Measurements from ENCODE around the gene CRIP3. TPM values are rescaled to one million over a fixed set of nuclear protein-coding genes. Genes with fewer than 3 reads are reported as not detected.

Gene CRIP3
- total and polyA plus RNA-seq, 2 of the 13 experiments (the other 11 are each of a cell fraction or from before 2014, with no cell fraction given) = 6.3 to 9.3 TPM

DNA sequence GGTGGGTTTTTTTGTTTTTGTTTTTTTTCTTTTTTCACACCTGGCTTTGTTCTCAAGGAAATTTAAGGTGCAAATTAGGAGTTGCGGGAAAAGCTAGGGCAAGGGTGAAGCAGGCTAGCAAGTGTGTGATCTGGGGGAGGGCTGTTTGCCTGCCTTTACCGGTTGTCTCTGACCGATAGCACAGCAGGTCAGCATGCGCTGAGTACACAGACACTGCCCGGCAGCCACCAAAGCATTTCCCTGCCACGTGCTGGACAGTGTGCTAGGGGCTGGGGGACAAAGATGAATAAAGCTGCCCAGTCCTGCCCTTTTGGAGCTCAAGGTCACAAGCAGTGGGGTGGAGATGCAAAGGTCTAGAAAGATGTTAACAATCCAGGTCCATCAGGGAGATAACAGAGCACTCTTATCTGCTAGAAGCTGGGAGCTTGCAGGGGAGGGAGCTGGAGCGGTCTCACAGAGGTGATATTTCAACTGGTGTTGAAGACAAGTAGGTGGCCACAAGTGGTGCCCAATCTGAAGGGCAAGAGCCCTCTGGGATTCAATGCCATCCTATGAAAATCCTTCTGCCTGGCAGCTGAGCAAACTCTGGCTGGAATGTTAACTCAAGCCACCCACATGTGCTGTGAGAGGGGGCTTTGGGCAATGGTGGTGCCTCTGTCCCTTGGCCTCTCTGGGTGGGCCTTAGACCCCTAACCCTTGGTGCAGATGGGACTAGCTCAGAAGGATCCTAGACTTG, 40.8 kb downstream of the CRIP3 start (continued):
- peak; percentile 93 for TF ChIP-seq ZNF644 (CRISPR knock-in tag; IDR thresholded peaks at IDR 0.05; ENCODE audit: low read depth)
- peak; percentile 94 for TF ChIP-seq ZNF333 (CRISPR knock-in tag; IDR thresholded peaks at IDR 0.05; ENCODE audit: borderline replicate concordance)
- TF ChIP-seq POLR2AphosphoS2 (IDR thresholded peaks at IDR 0.05; ENCODE audit: low read depth, low read length) = no peak
- no peak for TF ChIP-seq ATF1 (CRISPR knock-in tag; IDR thresholded peaks at IDR 0.05)
- TF ChIP-seq, protein P1, sequence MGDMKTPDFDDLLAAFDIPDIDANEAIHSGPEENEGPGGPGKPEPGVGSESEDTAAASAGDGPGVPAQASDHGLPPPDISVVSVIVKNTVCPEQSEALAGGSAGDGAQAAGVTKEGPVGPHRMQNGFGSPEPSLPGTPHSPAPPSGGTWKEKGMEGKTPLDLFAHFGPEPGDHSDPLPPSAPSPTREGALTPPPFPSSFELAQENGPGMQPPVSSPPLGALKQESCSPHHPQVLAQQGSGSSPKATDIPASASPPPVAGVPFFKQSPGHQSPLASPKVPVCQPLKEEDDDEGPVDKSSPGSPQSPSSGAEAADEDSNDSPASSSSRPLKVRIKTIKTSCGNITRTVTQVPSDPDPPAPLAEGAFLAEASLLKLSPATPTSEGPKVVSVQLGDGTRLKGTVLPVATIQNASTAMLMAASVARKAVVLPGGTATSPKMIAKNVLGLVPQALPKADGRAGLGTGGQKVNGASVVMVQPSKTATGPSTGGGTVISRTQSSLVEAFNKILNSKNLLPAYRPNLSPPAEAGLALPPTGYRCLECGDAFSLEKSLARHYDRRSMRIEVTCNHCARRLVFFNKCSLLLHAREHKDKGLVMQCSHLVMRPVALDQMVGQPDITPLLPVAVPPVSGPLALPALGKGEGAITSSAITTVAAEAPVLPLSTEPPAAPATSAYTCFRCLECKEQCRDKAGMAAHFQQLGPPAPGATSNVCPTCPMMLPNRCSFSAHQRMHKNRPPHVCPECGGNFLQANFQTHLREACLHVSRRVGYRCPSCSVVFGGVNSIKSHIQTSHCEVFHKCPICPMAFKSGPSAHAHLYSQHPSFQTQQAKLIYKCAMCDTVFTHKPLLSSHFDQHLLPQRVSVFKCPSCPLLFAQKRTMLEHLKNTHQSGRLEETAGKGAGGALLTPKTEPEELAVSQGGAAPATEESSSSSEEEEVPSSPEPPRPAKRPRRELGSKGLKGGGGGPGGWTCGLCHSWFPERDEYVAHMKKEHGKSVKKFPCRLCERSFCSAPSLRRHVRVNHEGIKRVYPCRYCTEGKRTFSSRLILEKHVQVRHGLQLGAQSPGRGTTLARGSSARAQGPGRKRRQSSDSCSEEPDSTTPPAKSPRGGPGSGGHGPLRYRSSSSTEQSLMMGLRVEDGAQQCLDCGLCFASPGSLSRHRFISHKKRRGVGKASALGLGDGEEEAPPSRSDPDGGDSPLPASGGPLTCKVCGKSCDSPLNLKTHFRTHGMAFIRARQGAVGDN (CRISPR knock-in tag; IDR thresholded peaks at IDR 0.05) = peak; percentile 98
- peak; percentile 97 for TF ChIP-seq ZNF274 (CRISPR knock-in tag; IDR thresholded peaks at IDR 0.05)
- peak; percentile 91 for TF ChIP-seq THAP11 (CRISPR knock-in tag; IDR thresholded peaks at IDR 0.05)
- peak; percentile 100 for TF ChIP-seq HDAC2 (CRISPR knock-in tag; IDR thresholded peaks at IDR 0.05)
- TF ChIP-seq TBL1XR1 (IDR thresholded peaks at IDR 0.05; ENCODE audit: borderline replicate concordance, low read length, partially characterized antibody) = peak; percentile 99
- TF ChIP-seq, protein P2, sequence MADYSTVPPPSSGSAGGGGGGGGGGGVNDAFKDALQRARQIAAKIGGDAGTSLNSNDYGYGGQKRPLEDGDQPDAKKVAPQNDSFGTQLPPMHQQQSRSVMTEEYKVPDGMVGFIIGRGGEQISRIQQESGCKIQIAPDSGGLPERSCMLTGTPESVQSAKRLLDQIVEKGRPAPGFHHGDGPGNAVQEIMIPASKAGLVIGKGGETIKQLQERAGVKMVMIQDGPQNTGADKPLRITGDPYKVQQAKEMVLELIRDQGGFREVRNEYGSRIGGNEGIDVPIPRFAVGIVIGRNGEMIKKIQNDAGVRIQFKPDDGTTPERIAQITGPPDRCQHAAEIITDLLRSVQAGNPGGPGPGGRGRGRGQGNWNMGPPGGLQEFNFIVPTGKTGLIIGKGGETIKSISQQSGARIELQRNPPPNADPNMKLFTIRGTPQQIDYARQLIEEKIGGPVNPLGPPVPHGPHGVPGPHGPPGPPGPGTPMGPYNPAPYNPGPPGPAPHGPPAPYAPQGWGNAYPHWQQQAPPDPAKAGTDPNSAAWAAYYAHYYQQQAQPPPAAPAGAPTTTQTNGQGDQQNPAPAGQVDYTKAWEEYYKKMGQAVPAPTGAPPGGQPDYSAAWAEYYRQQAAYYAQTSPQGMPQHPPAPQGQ (CRISPR knock-in tag; IDR thresholded peaks at IDR 0.05; ENCODE audit: borderline replicate concordance) = peak; percentile 100; the same call in 1 of the 2 replicates
- TF ChIP-seq, protein P3, sequence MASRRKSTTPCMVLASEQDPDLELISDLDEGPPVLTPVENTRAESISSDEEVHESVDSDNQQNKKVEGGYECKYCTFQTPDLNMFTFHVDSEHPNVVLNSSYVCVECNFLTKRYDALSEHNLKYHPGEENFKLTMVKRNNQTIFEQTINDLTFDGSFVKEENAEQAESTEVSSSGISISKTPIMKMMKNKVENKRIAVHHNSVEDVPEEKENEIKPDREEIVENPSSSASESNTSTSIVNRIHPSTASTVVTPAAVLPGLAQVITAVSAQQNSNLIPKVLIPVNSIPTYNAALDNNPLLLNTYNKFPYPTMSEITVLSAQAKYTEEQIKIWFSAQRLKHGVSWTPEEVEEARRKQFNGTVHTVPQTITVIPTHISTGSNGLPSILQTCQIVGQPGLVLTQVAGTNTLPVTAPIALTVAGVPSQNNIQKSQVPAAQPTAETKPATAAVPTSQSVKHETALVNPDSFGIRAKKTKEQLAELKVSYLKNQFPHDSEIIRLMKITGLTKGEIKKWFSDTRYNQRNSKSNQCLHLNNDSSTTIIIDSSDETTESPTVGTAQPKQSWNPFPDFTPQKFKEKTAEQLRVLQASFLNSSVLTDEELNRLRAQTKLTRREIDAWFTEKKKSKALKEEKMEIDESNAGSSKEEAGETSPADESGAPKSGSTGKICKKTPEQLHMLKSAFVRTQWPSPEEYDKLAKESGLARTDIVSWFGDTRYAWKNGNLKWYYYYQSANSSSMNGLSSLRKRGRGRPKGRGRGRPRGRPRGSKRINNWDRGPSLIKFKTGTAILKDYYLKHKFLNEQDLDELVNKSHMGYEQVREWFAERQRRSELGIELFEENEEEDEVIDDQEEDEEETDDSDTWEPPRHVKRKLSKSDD (CRISPR knock-in tag; IDR thresholded peaks at IDR 0.05; ENCODE audit: low read depth) = peak; percentile 98
- TF ChIP-seq, protein P4, sequence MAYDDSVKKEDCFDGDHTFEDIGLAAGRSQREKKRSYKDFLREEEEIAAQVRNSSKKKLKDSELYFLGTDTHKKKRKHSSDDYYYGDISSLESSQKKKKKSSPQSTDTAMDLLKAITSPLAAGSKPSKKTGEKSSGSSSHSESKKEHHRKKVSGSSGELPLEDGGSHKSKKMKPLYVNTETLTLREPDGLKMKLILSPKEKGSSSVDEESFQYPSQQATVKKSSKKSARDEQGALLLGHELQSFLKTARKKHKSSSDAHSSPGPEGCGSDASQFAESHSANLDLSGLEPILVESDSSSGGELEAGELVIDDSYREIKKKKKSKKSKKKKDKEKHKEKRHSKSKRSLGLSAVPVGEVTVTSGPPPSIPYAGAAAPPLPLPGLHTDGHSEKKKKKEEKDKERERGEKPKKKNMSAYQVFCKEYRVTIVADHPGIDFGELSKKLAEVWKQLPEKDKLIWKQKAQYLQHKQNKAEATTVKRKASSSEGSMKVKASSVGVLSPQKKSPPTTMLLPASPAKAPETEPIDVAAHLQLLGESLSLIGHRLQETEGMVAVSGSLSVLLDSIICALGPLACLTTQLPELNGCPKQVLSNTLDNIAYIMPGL (CRISPR knock-in tag; IDR thresholded peaks at IDR 0.05; ENCODE audit: borderline replicate concordance in 1 of 2, low read depth in 1 of 2) = peak; percentile 89 to 95
- TF ChIP-seq ZNF354B (CRISPR knock-in tag; IDR thresholded peaks at IDR 0.05) = no peak
- TF ChIP-seq, protein P5, sequence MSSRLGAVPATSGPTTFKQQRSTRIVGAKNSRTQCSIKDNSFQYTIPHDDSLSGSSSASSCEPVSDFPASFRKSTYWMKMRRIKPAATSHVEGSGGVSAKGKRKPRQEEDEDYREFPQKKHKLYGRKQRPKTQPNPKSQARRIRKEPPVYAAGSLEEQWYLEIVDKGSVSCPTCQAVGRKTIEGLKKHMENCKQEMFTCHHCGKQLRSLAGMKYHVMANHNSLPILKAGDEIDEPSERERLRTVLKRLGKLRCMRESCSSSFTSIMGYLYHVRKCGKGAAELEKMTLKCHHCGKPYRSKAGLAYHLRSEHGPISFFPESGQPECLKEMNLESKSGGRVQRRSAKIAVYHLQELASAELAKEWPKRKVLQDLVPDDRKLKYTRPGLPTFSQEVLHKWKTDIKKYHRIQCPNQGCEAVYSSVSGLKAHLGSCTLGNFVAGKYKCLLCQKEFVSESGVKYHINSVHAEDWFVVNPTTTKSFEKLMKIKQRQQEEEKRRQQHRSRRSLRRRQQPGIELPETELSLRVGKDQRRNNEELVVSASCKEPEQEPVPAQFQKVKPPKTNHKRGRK (CRISPR knock-in tag; IDR thresholded peaks at IDR 0.05) = peak; percentile 91; the same call in 1 of the 2 replicates
- TF ChIP-seq RXRB (CRISPR knock-in tag; IDR thresholded peaks at IDR 0.05; ENCODE audit: borderline replicate concordance) = peak; percentile 100
- no peak for TF ChIP-seq ZFP36L2 (CRISPR knock-in tag; IDR thresholded peaks at IDR 0.05)
